Kidney tubule cell (primary cell): ENCODE results near the gene LAMA4.

Source experiments
- DNase-seq: peaks from one replicate; pipeline ENCODE4 v3.0.0-alpha.2; 2018; ENCODE audit warnings: low spot score

The LAMA4 gene

DNA sequence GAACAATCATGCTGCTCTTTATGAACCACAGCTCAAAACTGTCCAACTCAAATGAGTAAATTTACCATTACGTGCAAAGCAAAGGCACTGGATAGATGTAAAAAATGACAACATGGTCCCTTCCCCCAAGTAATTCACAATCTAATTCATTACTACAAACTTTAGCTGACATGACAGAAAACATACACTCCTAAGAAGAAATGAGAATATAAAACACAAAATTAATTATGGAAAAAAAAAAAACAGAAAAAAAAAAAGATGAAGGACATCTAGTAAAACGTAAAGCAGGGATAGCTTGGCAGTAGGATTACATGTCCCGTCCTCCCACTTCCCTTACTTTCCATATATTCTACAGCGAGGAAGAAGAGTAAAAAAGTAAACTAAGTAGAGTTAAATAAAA lies 172.8 kb downstream of the LAMA4 start:
- no peak for DNase-seq

GRCh38 chr6:112066606-112067005 lies 187.8 kb downstream of the LAMA4 start:
- DNase-seq, result no peak

DNA sequence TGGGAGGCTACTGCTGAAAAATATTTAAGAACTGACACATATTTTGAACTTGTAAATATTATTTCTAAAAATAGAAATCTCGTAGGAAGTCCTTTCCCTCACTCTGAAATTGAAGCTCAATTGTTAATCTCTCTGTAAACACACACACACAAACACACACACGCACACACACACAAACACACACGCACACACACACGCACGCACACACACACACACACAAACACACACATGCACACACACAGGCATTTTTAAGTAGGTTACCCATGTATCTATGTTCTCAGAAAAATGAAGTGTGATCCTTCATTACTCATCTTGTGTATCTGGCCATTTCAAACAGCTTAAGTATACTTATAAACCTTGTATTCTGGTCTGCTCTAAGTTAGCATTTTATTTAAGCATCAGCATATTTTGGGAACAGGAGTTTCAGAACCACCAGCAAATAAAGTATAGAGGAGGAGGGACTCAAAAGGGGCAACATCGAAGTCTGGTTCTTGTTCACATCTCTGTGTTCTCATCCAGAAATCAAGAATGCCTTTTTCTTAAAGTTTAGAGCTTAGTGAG lies 188.9 kb downstream of the LAMA4 start:
- DNase-seq, result no peak

DNA sequence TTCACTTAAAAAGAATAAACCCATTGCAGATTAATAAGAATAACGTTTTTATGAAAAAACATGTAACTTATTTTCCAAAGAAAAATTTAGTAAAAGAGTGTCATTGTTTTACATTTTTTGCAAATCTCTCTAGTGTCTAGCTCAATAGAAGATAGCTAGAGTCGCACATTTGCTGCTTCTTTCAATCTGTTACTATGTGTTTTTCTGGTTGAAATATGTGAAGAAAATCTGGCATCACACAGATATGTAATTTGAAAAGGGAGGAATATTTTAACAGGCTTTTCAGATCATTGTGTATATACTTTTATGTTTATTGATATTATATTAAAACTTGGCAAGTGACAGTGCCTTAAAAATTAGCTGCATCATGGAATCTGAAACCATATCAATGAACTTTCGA lies 191.4 kb downstream of the LAMA4 start:
- DNase-seq, result no peak

GRCh38 chr6:112061605-112062004 lies 192.8 kb downstream of the LAMA4 start:
- DNase-seq, result peak; percentile 55
